ENCODE data around the gene NCBP3. TPM values are rescaled to one million over a fixed set of nuclear protein-coding genes. Genes with fewer than 3 reads are reported as not detected.

NCBP3 gene
- total RNA-seq, 1 experiment from 2014 or later = 28.1 TPM

DNA sequence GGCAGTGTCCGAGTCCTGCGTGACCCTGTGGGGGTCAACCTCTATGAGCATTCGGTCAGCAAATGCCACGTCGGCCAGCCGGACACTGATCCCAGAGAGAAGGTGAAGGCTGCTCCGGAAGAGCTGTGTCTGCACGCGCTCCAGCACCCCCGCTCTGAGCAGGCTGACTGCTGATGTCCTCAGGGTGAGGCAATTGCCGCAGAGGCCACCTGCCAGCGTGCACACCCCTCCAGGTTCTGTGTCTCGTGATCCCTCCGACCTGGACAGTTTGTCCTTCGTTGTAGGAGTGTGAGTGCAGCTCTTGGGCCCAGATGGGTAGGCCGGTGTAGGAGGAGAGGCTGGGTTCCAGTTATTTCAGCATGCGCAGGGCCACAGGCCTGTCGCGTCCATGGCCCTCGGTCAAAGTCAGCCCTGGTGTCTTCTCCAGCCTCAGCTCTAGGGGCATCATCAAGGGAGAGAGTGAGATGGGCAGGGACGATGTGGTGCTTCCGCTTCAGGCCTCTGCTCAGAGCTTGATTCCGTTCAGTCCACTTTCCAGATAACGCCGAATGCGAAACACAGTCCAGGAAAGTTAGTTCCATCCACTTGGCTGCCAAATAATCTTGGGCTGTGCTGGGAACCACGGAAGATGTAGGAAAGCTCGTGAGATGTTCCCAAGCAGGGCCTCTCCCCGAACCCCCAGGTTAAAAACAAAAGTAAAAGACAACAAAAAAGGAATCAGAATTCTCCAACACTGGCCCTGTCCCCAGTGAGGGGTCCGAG, 15.1 kb upstream of the NCBP3 start:
- DNase-seq (ENCODE audit: low read depth, low spot score) (no peak), ATAC-seq (no peak)
- Histone ChIP-seq H3K9me3 (ENCODE audit: control insufficient read depth, insufficient read depth, low read depth, low read length) (no peaks in the 10 kb centered on the region), H3K27me3 (ENCODE audit: control insufficient read depth, insufficient read depth, low read length) (no peaks in the 10 kb centered on the region), H3K4me1 (ENCODE audit: control insufficient read depth, insufficient read depth, low read length) (no peaks in the 10 kb centered on the region), H3K4me3 (ENCODE audit: low read depth in 2 of 2, low read length in 2 of 2) (no peak overlapping the region), H3K27ac (ENCODE audit: low read length) (no peak overlapping the region), H3K36me3 (ENCODE audit: control insufficient read depth, insufficient read depth, low read length) (no peaks in the 10 kb centered on the region)
- in situ Hi-C loops (cut with HindIII; ENCODE audit: low pct_unique_long_range_greater_than_20kb, low sequenced_read_pairs) (no loop called here), intact Hi-C loops (cut with micrococcal nuclease; ENCODE audit: unreplicated experiment) (no loop called here)
- TF ChIP-seq POLR2AphosphoS5 (IDR thresholded peaks at IDR 0.05; ENCODE audit: low read depth, low read length) (no peak), CTCF (IDR thresholded peaks at IDR 0.05) (no peak), TCF7L2 (IDR thresholded peaks at IDR 0.05; ENCODE audit: low read depth, low read length) (no peak), SIN3A (IDR thresholded peaks at IDR 0.05; ENCODE audit: borderline replicate concordance, insufficient read depth, low read depth, low read length) (no peak), REST (IDR thresholded peaks at IDR 0.05; ENCODE audit: insufficient read depth in 1 of 2, low read depth in 2 of 2, low read length in 1 of 2) (no peak)
- ChIA-PET CTCF (no interaction called here), POLR2A (no interaction called here)
- no TSS peak for BruUV-seq (replicated peaks)

DNA sequence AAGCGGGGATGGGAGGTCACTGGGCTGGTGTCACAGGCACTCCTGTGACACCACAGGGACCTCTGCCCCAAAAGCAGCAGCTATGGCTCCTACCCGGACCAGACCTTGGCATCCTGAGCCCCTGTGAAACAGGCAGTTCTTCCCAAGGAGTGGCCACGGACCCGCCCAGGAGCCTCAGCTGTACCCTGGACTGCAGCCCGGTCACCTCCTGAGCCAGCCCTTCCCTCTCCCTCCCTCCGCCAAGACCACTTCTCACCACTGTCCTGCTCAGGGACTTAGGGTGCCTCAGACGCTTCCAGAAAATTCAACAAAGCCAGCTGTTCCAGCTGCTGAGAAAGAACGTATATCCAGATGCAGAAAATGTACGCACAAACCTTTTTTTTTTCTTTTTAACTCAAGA, 13.9 kb upstream of the NCBP3 start:
- intact Hi-C loops (cut with micrococcal nuclease; ENCODE audit: unreplicated experiment) = no loop called here
- ChIA-PET POLR2A (no interaction called here), CTCF (no interaction called here)
- no TSS peak for BruUV-seq (replicated peaks)
- Histone ChIP-seq H3K36me3 (ENCODE audit: control insufficient read depth, insufficient read depth, low read length) (no peaks in the 10 kb centered on the region), H3K4me3 (ENCODE audit: low read depth in 2 of 2, low read length in 2 of 2) (no peak overlapping the region), H3K27me3 (ENCODE audit: control insufficient read depth, insufficient read depth, low read length) (no peaks in the 10 kb centered on the region), H3K9me3 (ENCODE audit: control insufficient read depth, insufficient read depth, low read depth, low read length) (no peaks in the 10 kb centered on the region), H3K27ac (ENCODE audit: low read length) (no peak overlapping the region), H3K4me1 (ENCODE audit: control insufficient read depth, insufficient read depth, low read length) (no peaks in the 10 kb centered on the region)
- TF ChIP-seq TCF7L2 (IDR thresholded peaks at IDR 0.05; ENCODE audit: low read depth, low read length) (no peak), CTCF (IDR thresholded peaks at IDR 0.05) (no peak), SIN3A (IDR thresholded peaks at IDR 0.05; ENCODE audit: borderline replicate concordance, insufficient read depth, low read depth, low read length) (no peak), POLR2AphosphoS5 (IDR thresholded peaks at IDR 0.05; ENCODE audit: low read depth, low read length) (no peak), REST (IDR thresholded peaks at IDR 0.05; ENCODE audit: insufficient read depth in 1 of 2, low read depth in 2 of 2, low read length in 1 of 2) (no peak)
- DNase-seq (ENCODE audit: low read depth, low spot score) (no peak), ATAC-seq (no peak)
- in situ Hi-C loops (cut with HindIII; ENCODE audit: low pct_unique_long_range_greater_than_20kb, low sequenced_read_pairs) = no loop called here

Measured in Panc1 (cell line).